Lower leg skin (tissue), 3 donors: ENCODE measurements around the gene FAM227B.

ENCODE experiments used
- CTCF ChIP-seq, 3 donors: fragments of 450-650 bp; IDR thresholded peaks; one replicate each; pipeline ENCODE4 v1.5.1; 2016; ENCODE audit warnings: antibody characterized with exemption in 3 of 3, mild to moderate bottlenecking in 3 of 3, moderate library complexity in 2 of 3
- POLR2A ChIP-seq, 2 donors: fragments of 450-650 bp; IDR thresholded peaks; one replicate each; pipeline ENCODE4 v1.6.1; 2016 to 2017; ENCODE audit warnings: antibody characterized with exemption in 2 of 2, mild to moderate bottlenecking in 1 of 2, moderate library complexity in 1 of 2

- TF ChIP-seq CTCF (IDR thresholded peaks at IDR 0.05) (no peak), POLR2A (IDR thresholded peaks at IDR 0.05) (no peak)
These were observed 333.1 kb downstream of the FAM227B start for GRCh38 chr15:49287481-49287880.
